GM18951 (cell line): ENCODE data around the gene PPP1R37.

ENCODE experiments used
- POLR2A ChIP-seq: IDR thresholded peaks from 4 replicates; pipeline ENCODE4 v1.6.1; 2011; ENCODE audit warnings: mild to moderate bottlenecking; ENCODE audit not compliant: insufficient read length, insufficient read depth; ENCODE audit errors: extremely low read depth
- in situ Hi-C: fragments of 300-500 bp; cut with MboI; formaldehyde crosslinking; loops from one replicate; pipeline ENCODE4 v1.12.0; 2022; ENCODE audit warnings: low sequenced_read_pairs, mixed read lengths, inconsistent platforms; ENCODE audit not compliant: unreplicated experiment

PPP1R37 gene

GRCh38 chr19:45151821-45152503 lies 59.0 kb downstream of the PPP1R37 start:
- TF ChIP-seq POLR2A = no peak
- in situ Hi-C loops = no loop called here

- in situ Hi-C loops = no loop called here
- TF ChIP-seq POLR2A = no peak
Observed at GRCh38 chr19:45152504-45153338, 59.7 kb downstream of the PPP1R37 start.

DNA sequence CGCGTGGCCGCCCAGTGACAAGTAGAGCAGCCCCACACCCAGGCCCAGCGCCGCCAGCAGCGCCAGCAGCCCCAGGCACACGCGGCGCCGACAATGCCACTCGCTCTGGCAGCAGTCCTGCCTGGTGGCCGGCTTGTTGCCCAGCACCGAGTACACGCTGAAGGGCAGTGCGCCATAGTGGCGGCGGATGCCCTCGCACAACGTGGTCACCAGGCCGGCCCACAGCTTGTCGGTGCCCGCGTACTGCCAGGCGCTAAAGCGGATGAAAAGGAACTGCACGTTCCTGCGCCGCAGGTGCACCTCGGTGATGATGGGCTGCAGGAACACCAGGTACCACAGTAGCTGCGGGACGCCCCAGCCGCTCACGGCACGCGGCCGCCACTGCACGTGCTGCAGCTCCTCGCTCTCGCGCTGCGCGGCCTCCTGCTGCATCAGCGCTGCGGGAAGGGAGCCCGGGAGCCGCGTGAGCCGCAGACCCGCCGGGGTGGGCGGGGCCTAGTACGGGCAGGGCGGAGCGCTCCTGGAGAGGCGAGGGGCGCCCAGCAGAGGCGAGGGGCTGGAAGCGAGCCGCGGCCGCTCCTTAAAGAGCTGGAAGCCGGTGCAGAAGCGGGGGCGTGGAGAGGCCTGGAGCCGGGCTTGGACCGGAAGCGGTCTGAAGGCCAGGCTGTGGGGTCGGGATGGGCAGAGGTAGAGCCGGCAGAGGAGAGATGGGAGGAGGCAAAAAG lies 60.5 kb downstream of the PPP1R37 start:
- TF ChIP-seq POLR2A = no peak
- in situ Hi-C loops = no loop called here

GRCh38 chr19:45154064-45154827 lies 61.3 kb downstream of the PPP1R37 start:
- no peak for TF ChIP-seq POLR2A
- in situ Hi-C loops = no loop called here

- in situ Hi-C loops = no loop called here
- TF ChIP-seq POLR2A = no peak
Observed at GRCh38 chr19:45156011-45156630, 63.1 kb downstream of the PPP1R37 start.

- TF ChIP-seq POLR2A = no peak
- in situ Hi-C loops = no loop called here
Observed at GRCh38 chr19:45156751-45157150, 63.8 kb downstream of the PPP1R37 start.

DNA sequence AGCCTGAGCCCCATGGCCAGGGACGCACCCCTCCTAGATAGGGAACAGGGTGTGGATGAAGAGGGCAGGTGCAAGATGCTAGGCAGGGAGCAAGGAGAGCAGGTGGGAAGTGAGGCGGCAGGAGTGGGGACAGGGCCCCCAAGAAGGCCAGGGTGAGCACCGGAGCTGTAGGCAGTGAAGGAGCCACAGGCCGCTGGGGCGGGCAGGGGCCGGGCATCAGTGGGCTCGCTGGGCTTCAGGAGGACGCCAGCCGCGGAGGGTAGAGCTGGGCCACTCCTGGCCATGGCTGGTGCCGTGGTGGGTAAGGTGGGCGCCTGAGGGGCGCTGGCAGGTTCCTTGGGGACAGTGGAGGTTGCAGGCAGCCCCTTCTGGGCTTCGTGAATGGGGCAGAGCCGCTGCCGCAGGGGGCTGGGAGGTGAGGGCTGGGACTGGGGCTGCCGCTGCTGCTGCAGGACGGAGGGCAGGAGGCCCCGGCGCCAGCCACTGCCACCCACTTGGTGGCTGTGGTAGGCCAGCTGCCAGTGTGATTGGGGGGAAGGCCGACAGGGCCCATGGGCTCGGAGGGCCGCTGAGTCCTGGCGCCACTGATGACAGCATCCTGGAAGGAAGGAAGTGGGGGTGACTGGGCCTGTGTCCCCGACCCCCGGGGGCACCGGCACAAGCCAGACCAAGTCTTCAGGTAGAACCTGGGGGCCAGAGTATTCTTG lies 65.7 kb downstream of the PPP1R37 start:
- in situ Hi-C loops = no loop called here
- TF ChIP-seq POLR2A = no peak

DNA sequence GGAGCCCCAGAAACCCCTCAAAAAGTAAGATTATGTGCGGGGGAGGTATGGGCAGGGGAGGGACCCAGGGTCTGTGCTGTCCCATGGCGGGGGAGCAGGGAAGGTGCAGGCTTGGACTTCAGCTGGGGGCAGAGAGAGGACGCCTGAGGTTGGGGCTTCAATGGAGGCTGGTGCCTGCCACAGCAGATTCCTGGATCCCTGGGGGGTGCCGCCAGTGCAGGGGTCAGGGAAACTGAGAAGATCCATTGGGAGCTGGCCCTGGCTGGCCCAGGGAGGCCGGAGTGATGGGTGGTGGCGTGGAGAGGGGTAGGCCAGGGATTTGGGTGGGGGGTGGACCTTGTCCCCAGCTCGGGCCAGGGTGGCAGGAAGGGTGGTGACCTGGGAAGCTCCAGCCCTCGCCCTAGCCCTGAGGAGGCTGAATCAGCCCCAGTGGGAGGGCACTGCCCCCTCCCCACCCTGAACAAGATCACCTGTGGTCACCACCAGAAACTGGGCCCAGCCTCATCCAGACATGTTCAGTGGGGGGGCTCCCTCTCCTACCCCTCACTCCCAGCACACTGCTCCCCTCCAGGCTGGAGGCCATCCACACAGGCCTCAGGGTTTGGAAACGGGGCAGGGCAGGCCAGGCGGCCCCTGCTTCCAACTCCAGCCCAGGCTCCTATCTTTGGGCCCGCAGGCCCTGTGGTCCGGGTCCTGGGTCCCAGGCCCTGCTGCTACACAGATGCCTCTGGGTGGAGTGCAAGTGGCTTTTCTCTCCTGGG lies 66.4 kb downstream of the PPP1R37 start:
- no peak for TF ChIP-seq POLR2A
- in situ Hi-C loops = no loop called here

DNA sequence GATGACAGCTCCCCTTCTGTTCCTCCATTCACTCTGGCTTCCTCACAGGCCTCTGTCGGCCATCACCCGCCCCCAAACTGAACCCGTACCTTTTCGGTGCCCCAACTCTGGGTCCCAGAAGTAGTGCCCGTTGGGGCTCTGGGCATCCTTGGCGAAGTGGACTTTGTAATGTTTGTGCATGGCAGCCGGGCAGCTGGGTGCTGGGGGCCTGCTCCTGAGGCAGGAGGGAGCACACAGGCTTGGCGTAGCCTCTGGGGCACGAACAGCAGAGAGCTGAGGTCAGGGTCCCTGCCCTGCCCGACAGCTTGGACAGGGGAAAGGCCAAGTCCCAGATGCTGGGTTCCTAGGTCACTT lies 67.0 kb downstream of the PPP1R37 start:
- in situ Hi-C loops = no loop called here
- no peak for TF ChIP-seq POLR2A

- TF ChIP-seq POLR2A = no peak
- in situ Hi-C loops = no loop called here
Observed at GRCh38 chr19:45160870-45161737, 68.1 kb downstream of the PPP1R37 start, which contains the start of gene NKPD1. Gene NKPD1 (minus strand): TSS chr19:45160982. CDS start chr19:45160150, 832 bp downstream.
